Natural killer cell (primary cell): ENCODE results near the gene PRRX1. TPM values are rescaled to one million over a fixed set of nuclear protein-coding genes. Genes with fewer than 3 reads are reported as not detected.

Source experiments
- ATAC-seq, 3 donors: fragments of 150-1000 bp in 2 of 3; fragments of 200-7000 bp in 1 of 3; cut with Tn5 transposase; 1 replicate in 1 of 3; 2 replicates in 2 of 3; pipeline ENCODE4 v1.10.0; 2021; ENCODE audit warnings: mild to moderate bottlenecking in 2 of 3, moderate library complexity in 2 of 3
- DNase-seq, 2 donors: peaks; one replicate each; pipeline versions ENCODE4 v3.0.0 to v3.0.0-alpha.2; 2013 to 2021; ENCODE audit warnings: mixed read lengths in 1 of 2
- H3K27ac ChIP-seq: one replicate; pipeline ENCODE4 v1.5.1; 2013; ENCODE audit warnings: mild to moderate bottlenecking, low read length
- H3K27me3 ChIP-seq: one replicate; pipeline ENCODE4 v1.6.1; 2013; ENCODE audit warnings: low read length; ENCODE audit not compliant: control insufficient read depth, insufficient read depth
- H3K36me3 ChIP-seq: one replicate; pipeline ENCODE4 v1.6.1; 2013; ENCODE audit warnings: low read length; ENCODE audit not compliant: control insufficient read depth, insufficient read depth
- H3K4me1 ChIP-seq: one replicate; pipeline ENCODE4 v1.6.1; 2013; ENCODE audit warnings: low read length; ENCODE audit not compliant: control insufficient read depth, insufficient read depth
- H3K4me3 ChIP-seq: one replicate; pipeline ENCODE4 v1.5.1; 2013; ENCODE audit warnings: low read length
- H3K9me3 ChIP-seq: one replicate; pipeline ENCODE4 v1.6.1; 2013; ENCODE audit warnings: low read length; ENCODE audit not compliant: control insufficient read depth, insufficient read depth
- H3K27ac Mint-ChIP-seq, 2 donors: one replicate each; pipeline ENCODE4 v1.8.0; 2022; ENCODE audit warnings: mild to moderate bottlenecking in 2 of 2, mixed read lengths in 2 of 2, moderate library complexity in 1 of 2
- H3K27me3 Mint-ChIP-seq, 2 donors: one replicate each; pipeline ENCODE4 v1.8.0; 2022; ENCODE audit warnings: low read depth in 2 of 2, mixed read lengths in 2 of 2
- H3K36me3 Mint-ChIP-seq: one replicate; pipeline ENCODE4 v1.8.0; 2022; ENCODE audit warnings: mixed read lengths
- H3K4me1 Mint-ChIP-seq, 2 donors: one replicate each; pipeline ENCODE4 v1.8.0; 2022; ENCODE audit warnings: mixed read lengths in 2 of 2
- H3K4me3 Mint-ChIP-seq: one replicate; pipeline ENCODE4 v1.8.0; 2022; ENCODE audit warnings: mild to moderate bottlenecking, moderate library complexity, mixed read lengths
- H3K9me3 Mint-ChIP-seq, 2 donors: one replicate each; pipeline ENCODE4 v1.8.0; 2022; ENCODE audit warnings: mixed read lengths in 2 of 2
- CTCF ChIP-seq: fragments of 200-600 bp; IDR thresholded peaks from one replicate; pipeline ENCODE4 v1.8.0; 2022; ENCODE audit warnings: antibody characterized with exemption
- WGBS: methylation state at CpG from one replicate; pipeline ENCODE4 v1.1.7; 2013; ENCODE audit warnings: missing lambda C conversion rate; ENCODE audit not compliant: insufficient coverage; 5-methylcytosine and 5-hydroxymethylcytosine counted together
- intact Hi-C: fragments of 100-400 bp; cut with micrococcal nuclease; formaldehyde crosslinking; loops from one replicate; pipeline ENCODE4 v1.14.2; 2022
- total RNA-seq, 4 donors: library from RNA; stranded (reverse); fragments of 120-200 nt in 1 of 4; gene quantifications; one replicate each; pipeline versions ENCODE4 v1.2.3 to v1.2.4, GENCODE V29; 2013 to 2022

The PRRX1 gene
- total RNA-seq, 3 donors from 2014 or later (not counting 1 experiment from before 2014, with no cell fraction given) = not detected

GRCh38 chr1:170742600-170742999 lies 78.7 kb downstream of the PRRX1 start:
- no peak overlapping the region for H3K27ac ChIP-seq
- Mint-ChIP-seq H3K36me3 (no peaks in the 10 kb centered on the region), H3K27ac (no peak overlapping the region), H3K4me3 (no peak overlapping the region), H3K27me3 (peaks cover 2 to 7% of the 10 kb centered on the region in 2 donors), H3K4me1 (no peaks in the 10 kb centered on the region), H3K9me3 (peaks cover 2 to 3% of the 10 kb centered on the region in 2 donors)
- no peak for ATAC-seq
- WGBS = 83% methylated on average over 5 of the region's 5 CpGs
- H3K36me3 ChIP-seq = no peaks in the 10 kb centered on the region
- no peaks in the 10 kb centered on the region for H3K9me3 ChIP-seq
- no peak for TF ChIP-seq CTCF
- no peak overlapping the region for H3K4me3 ChIP-seq
- no peaks in the 10 kb centered on the region for H3K4me1 ChIP-seq
- no peaks in the 10 kb centered on the region for H3K27me3 ChIP-seq
- intact Hi-C loops = no loop called here
- DNase-seq = no peak

- ATAC-seq = no peak
Observed at GRCh38 chr1:170743083-170743482, 79.2 kb downstream of the PRRX1 start.

GRCh38 chr1:170749549-170749948 lies 85.6 kb downstream of the PRRX1 start:
- Mint-ChIP-seq H3K4me3 (no peak overlapping the region), H3K4me1 (no peaks in the 10 kb centered on the region), H3K27ac (no peak overlapping the region), H3K36me3 (no peaks in the 10 kb centered on the region), H3K27me3 (no peaks in the 10 kb centered on the region), H3K9me3 (peaks cover 0 to 2% of the 10 kb centered on the region in 2 donors)
- no peak for TF ChIP-seq CTCF
- H3K4me1 ChIP-seq = no peaks in the 10 kb centered on the region
- no peaks in the 10 kb centered on the region for H3K27me3 ChIP-seq
- 60% methylated on average over 2 of the region's 2 CpGs for WGBS
- H3K27ac ChIP-seq = no peak overlapping the region
- no peak overlapping the region for H3K4me3 ChIP-seq
- DNase-seq = no peak
- no peaks in the 10 kb centered on the region for H3K9me3 ChIP-seq
- intact Hi-C loops = no loop called here
- no peaks in the 10 kb centered on the region for H3K36me3 ChIP-seq
- no peak for ATAC-seq

More at GRCh38 chr1:170743083-170743482, 79.2 kb downstream of the PRRX1 start:
- no peaks in the 10 kb centered on the region for H3K36me3 ChIP-seq
- no peak for DNase-seq
- H3K9me3 ChIP-seq = no peaks in the 10 kb centered on the region
- Mint-ChIP-seq H3K36me3 (no peaks in the 10 kb centered on the region), H3K4me1 (no peaks in the 10 kb centered on the region), H3K27me3 (peaks cover 2% of the 10 kb centered on the region in 2 donors), H3K9me3 (peaks cover 2 to 3% of the 10 kb centered on the region in 2 donors), H3K4me3 (no peak overlapping the region), H3K27ac (no peak overlapping the region)
- H3K4me3 ChIP-seq = no peak overlapping the region
- WGBS = 88% methylated on average over 1 of the region's 1 CpG
- intact Hi-C loops = no loop called here
- no peaks in the 10 kb centered on the region for H3K27me3 ChIP-seq
- no peak for TF ChIP-seq CTCF
- no peaks in the 10 kb centered on the region for H3K4me1 ChIP-seq
- no peak overlapping the region for H3K27ac ChIP-seq

GRCh38 chr1:170749959-170750358 lies 86.0 kb downstream of the PRRX1 start:
- H3K4me3 ChIP-seq = no peak overlapping the region
- no peaks in the 10 kb centered on the region for H3K9me3 ChIP-seq
- H3K36me3 ChIP-seq = no peaks in the 10 kb centered on the region
- Mint-ChIP-seq H3K27ac (no peak overlapping the region), H3K9me3 (peaks cover 0 to 2% of the 10 kb centered on the region in 2 donors), H3K27me3 (no peaks in the 10 kb centered on the region), H3K4me1 (no peaks in the 10 kb centered on the region), H3K36me3 (no peaks in the 10 kb centered on the region), H3K4me3 (no peak overlapping the region)
- TF ChIP-seq CTCF = no peak
- H3K27ac ChIP-seq = no peak overlapping the region
- H3K27me3 ChIP-seq = no peaks in the 10 kb centered on the region
- H3K4me1 ChIP-seq = no peaks in the 10 kb centered on the region
- ATAC-seq = no peak
- 68% methylated on average over 2 of the region's 2 CpGs for WGBS
- DNase-seq = no peak
- intact Hi-C loops = no loop called here
